H1 (cell line): ENCODE data around the gene IQCK. TPM values are rescaled to one million over a fixed set of nuclear protein-coding genes. Genes with fewer than 3 reads are reported as not detected.

ENCODE experiments used
- CTCF ChIA-PET: fragments of 300-600 bp; sonication (Branson Sonifier 250); formaldehyde crosslinking; loops from one replicate; lab custom pipeline; 2021; ENCODE audit not compliant: partially characterized antibody; lab: Charles Lee
- POLR2A ChIA-PET: fragments of 300-600 bp; sonication (Branson Sonifier 250); formaldehyde crosslinking; loops from one replicate; lab custom pipeline; 2021; ENCODE audit warnings: inconsistent platforms; ENCODE audit not compliant: partially characterized antibody; lab: Charles Lee
- DNase-seq, 2 experiments: peaks; one replicate each; pipeline versions ENCODE4 v3.0.0 to v3.0.0-alpha.2; 2010 to 2022; ENCODE audit warnings: low spot score in 2 of 2, low read depth in 1 of 2, mixed read lengths in 1 of 2
- FAIRE-seq: peaks from 2 replicates; lab custom pipeline; 2011; peaks lifted over from hg19 to GRCh38; lab: Jason Lieb, UNC
- H2AFZ ChIP-seq: 2 replicates; pipeline ENCODE4 v1.8.1; 2012; ENCODE audit warnings: low read length, inconsistent platforms
- H2AK5ac ChIP-seq: 2 replicates; pipeline ENCODE4 v1.6.1; 2013; ENCODE audit warnings: low read depth, low read length
- H2BK120ac ChIP-seq: replicated peaks from 2 replicates; pipeline ENCODE3; 2013; ENCODE audit warnings: low read depth, low read length, inconsistent platforms
- H2BK12ac ChIP-seq: 2 replicates; pipeline ENCODE4 v1.6.1; 2013; ENCODE audit warnings: low read depth, low read length
- H2BK15ac ChIP-seq: 2 replicates; pipeline ENCODE4 v1.6.1; 2013; ENCODE audit warnings: low read length
- H2BK20ac ChIP-seq: 2 replicates; pipeline ENCODE4 v1.6.1; 2013; ENCODE audit warnings: low read length
- H2BK5ac ChIP-seq: 2 replicates; pipeline ENCODE4 v1.6.1; 2013; ENCODE audit warnings: low read depth, low read length
- H3K14ac ChIP-seq: 2 replicates; pipeline ENCODE4 v1.6.1; 2013; ENCODE audit warnings: inconsistent platforms; ENCODE audit not compliant: insufficient read length
- H3K18ac ChIP-seq: 2 replicates; pipeline ENCODE4 v1.6.1; 2013; ENCODE audit warnings: low read length; ENCODE audit errors: extremely low read depth
- H3K23ac ChIP-seq: 2 replicates; pipeline ENCODE4 v1.6.1; 2013; ENCODE audit warnings: inconsistent platforms; ENCODE audit not compliant: insufficient read length
- H3K23me2 ChIP-seq: 2 replicates; pipeline ENCODE4 v1.6.1; 2013; ENCODE audit warnings: low read depth, low read length
- H3K27ac ChIP-seq: 2 replicates; pipeline ENCODE4 v1.6.1; 2011; ENCODE audit warnings: low read depth, low read length, inconsistent platforms
- H3K27me3 ChIP-seq, 4 experiments: replicated peaks in 1 of 4; 1 replicate in 1 of 4; 2 replicates in 3 of 4; pipeline versions ENCODE4 v1.6.1 to v1.8.1; 2011 to 2013; ENCODE audit warnings: low read length in 3 of 4, mild to moderate bottlenecking in 3 of 4, inconsistent platforms in 2 of 4, mixed read lengths in 2 of 4, moderate library complexity in 1 of 4; ENCODE audit not compliant: control insufficient read depth in 3 of 4, insufficient read depth in 3 of 4; ENCODE audit errors: extremely low read depth in 1 of 4
- H3K36me3 ChIP-seq, 4 experiments: 2 replicates each; pipeline versions ENCODE4 v1.6.1 to v1.8.1; 2011 to 2013; ENCODE audit warnings: mild to moderate bottlenecking in 4 of 4, low read length in 3 of 4, moderate library complexity in 2 of 4, control low read depth in 1 of 4, inconsistent platforms in 1 of 4; ENCODE audit not compliant: insufficient read depth in 4 of 4, control insufficient read depth in 2 of 4
- H3K4ac ChIP-seq: replicated peaks from 2 replicates; pipeline ENCODE3; 2013; ENCODE audit warnings: low read length, low read depth, mixed read lengths, inconsistent platforms; ENCODE audit not compliant: insufficient read length
- H3K4me1 ChIP-seq, 4 experiments: replicated peaks in 1 of 4; 1 replicate in 1 of 4; 2 replicates in 3 of 4; pipeline versions ENCODE4 v1.6.1 to v1.8.1; 2011 to 2013; ENCODE audit warnings: low read length in 3 of 4, inconsistent platforms in 2 of 4, mixed read lengths in 1 of 4; ENCODE audit not compliant: insufficient read depth in 4 of 4, control insufficient read depth in 3 of 4
- H3K4me2 ChIP-seq, 2 experiments: 2 replicates each; pipeline versions ENCODE4 v1.6.1 to v1.8.1; 2011 to 2013; ENCODE audit warnings: low read depth in 2 of 2, low read length in 2 of 2, control low read depth in 1 of 2, inconsistent platforms in 1 of 2, mild to moderate bottlenecking in 1 of 2; ENCODE audit not compliant: insufficient read depth in 1 of 2
- H3K4me3 ChIP-seq, 4 experiments: fragments of 200-600, 300-600 bp in 1 of 4; sonication (generic), shearing (Covaris generic), sonication (Bioruptor Twin) in 1 of 4; 2 replicates each; pipeline versions ENCODE4 v1.5.1 to v1.8.1; 2011 to 2016; ENCODE audit warnings: low read length in 4 of 4, low read depth in 3 of 4, control low read depth in 2 of 4, inconsistent platforms in 2 of 4, mild to moderate bottlenecking in 2 of 4, mixed read lengths in 1 of 4, moderate library complexity in 1 of 4; ENCODE audit not compliant: insufficient read depth in 2 of 4; ENCODE audit errors: extremely low read depth in 1 of 4
- H3K56ac ChIP-seq: replicated peaks from 2 replicates; pipeline ENCODE3; 2013; ENCODE audit warnings: low read depth, mild to moderate bottlenecking, mixed read lengths, low read length, inconsistent platforms; ENCODE audit not compliant: insufficient read length
- H3K79me1 ChIP-seq: 2 replicates; pipeline ENCODE4 v1.6.1; 2013; ENCODE audit warnings: low read depth, low read length, control low read depth
- H3K79me2 ChIP-seq, 2 experiments: 2 replicates each; pipeline versions ENCODE4 v1.6.1 to v1.8.1; 2012 to 2013; ENCODE audit warnings: low read length in 2 of 2, mild to moderate bottlenecking in 2 of 2, inconsistent platforms in 1 of 2; ENCODE audit not compliant: insufficient read depth in 2 of 2, control insufficient read depth in 1 of 2
- H3K9ac ChIP-seq, 4 experiments: replicated peaks in 1 of 4; 1 replicate in 1 of 4; 2 replicates in 3 of 4; pipeline versions ENCODE4 v1.6.1 to v1.8.1; 2011 to 2013; ENCODE audit warnings: low read depth in 3 of 4, low read length in 3 of 4, control low read depth in 2 of 4, mild to moderate bottlenecking in 2 of 4, moderate library complexity in 2 of 4, inconsistent platforms in 1 of 4; ENCODE audit errors: extremely low read depth in 1 of 4
- H3K9me3 ChIP-seq, 2 experiments: 2 replicates each; pipeline versions ENCODE4 v1.6.1 to v1.8.1; 2012 to 2013; ENCODE audit warnings: mild to moderate bottlenecking in 2 of 2, moderate library complexity in 2 of 2, control low read depth in 1 of 2, inconsistent platforms in 1 of 2, low read depth in 1 of 2, low read length in 1 of 2, mixed read lengths in 1 of 2; ENCODE audit not compliant: insufficient read depth in 2 of 2
- H4K20me1 ChIP-seq, 2 experiments: replicated peaks in 1 of 2; 2 replicates each; pipeline versions ENCODE3 to v1.8.1; 2011 to 2013; ENCODE audit warnings: inconsistent platforms in 2 of 2, low read length in 2 of 2, mild to moderate bottlenecking in 1 of 2; ENCODE audit not compliant: insufficient read depth in 2 of 2, control insufficient read depth in 1 of 2
- H4K5ac ChIP-seq: 2 replicates; pipeline ENCODE4 v1.6.1; 2013; ENCODE audit warnings: low read length, low read depth, mixed read lengths, inconsistent platforms; ENCODE audit not compliant: insufficient read length
- H4K8ac ChIP-seq: 2 replicates; pipeline ENCODE4 v1.8.0; 2013; ENCODE audit warnings: mild to moderate bottlenecking, moderate library complexity, low read length, inconsistent platforms; ENCODE audit not compliant: insufficient read depth; ENCODE audit errors: extremely low read depth
- H4K91ac ChIP-seq: replicated peaks from 2 replicates; pipeline ENCODE3; 2013; ENCODE audit warnings: low read length, mixed read lengths, inconsistent platforms; ENCODE audit not compliant: insufficient read length
- CTBP2 ChIP-seq: IDR thresholded peaks from 2 replicates; pipeline ENCODE4 v1.7.0; 2011; ENCODE audit warnings: borderline replicate concordance, mild to moderate bottlenecking, moderate library complexity, mixed read lengths, low read length; ENCODE audit not compliant: insufficient read depth, insufficient read length
- WGBS, 2 experiments: shearing (Covaris generic) in 1 of 2; methylation state at CpG; one replicate each; pipeline versions ENCODE4 v1.1.6 to v1.1.7; 2013 to 2015; ENCODE audit warnings: low lambda C conversion rate in 2 of 2, mixed read lengths in 2 of 2, inconsistent platforms in 1 of 2, low coverage in 1 of 2, missing lambda C conversion rate in 1 of 2; ENCODE audit not compliant: insufficient replicate concordance in 2 of 2, insufficient coverage in 1 of 2, insufficient read length in 1 of 2; ENCODE audit errors: extremely low coverage in 1 of 2, missing lambda C conversion rate in 1 of 2; 5-methylcytosine and 5-hydroxymethylcytosine counted together
- polyA plus RNA-seq, 7 experiments: library from polyadenylated mRNA; depleted of rRNA in 3 of 7; stranded (reverse) in 5 of 7; unstranded in 2 of 7; fragments of >200 nt in 5 of 7; fragments of 200-250 nt in 2 of 7; gene quantifications; 1 replicate in 5 of 7; 2 replicates in 1 of 7; 4 replicates in 1 of 7; pipeline versions ENCODE4 v1.2.1 to v1.2.3, GENCODE V29; 2011 to 2013; ENCODE audit warnings: missing spikeins in 2 of 7, mixed read lengths in 2 of 7
- total RNA-seq: library from RNA; stranded (reverse); fragmentation: NEBNext Ultra II Directional; extraction: Animal tissue kit (Norgen Biotek cat#: 25700); gene quantifications from 2 replicates; pipeline ENCODE4 v1.2.1, GENCODE V29; 2021

Gene IQCK
- total and polyA plus RNA-seq, 2 of the 8 experiments (the other 6 are each of a cell fraction or from before 2014, with no cell fraction given): 6.2 to 9.3 TPM

DNA sequence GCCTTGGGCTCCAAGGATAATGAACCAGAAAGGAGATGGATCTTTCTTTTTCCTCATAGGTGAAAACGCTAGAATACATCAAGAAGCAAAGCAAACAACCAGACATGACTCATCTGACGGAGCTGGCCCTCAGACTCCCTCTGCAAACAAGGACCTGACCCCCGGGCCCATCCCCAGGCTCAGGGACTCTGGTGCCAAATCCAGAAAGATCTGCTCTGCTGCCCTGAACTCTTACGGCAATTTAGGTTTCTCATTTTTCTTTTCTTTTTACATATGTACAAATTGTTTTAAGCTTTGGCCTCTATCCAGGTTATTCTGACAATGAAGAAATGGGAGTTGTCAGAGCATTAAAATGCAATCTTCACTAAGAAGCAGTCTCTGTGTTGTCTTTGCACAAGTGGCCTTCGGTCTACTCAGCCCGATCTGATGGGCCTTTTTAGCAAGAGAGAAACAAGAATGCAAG, 17.7 kb upstream of the IQCK start:
- Histone ChIP-seq H3K4me3 (no peak overlapping the region), H2BK15ac (no peak overlapping the region), H3K23ac (no peak overlapping the region), H2AK5ac (no peak overlapping the region), H3K4ac (no peak overlapping the region), H3K56ac (no peak overlapping the region), H3K14ac (no peak overlapping the region), H4K5ac (no peak overlapping the region), H3K36me3 (peaks cover 26 to 76% (median 49%) of the 10 kb centered on the region in 4 experiments), H3K4me2 (no peak overlapping the region), H3K4me1 (no peaks in the 10 kb centered on the region), H3K27me3 (no peaks in the 10 kb centered on the region), H4K8ac (no peak overlapping the region), H3K79me2 (peaks cover 0 to 22% of the 10 kb centered on the region in 2 experiments; a peak in 2 of 4 replicates), H4K91ac (no peak overlapping the region), H2AFZ (no peak overlapping the region), H2BK20ac (no peak overlapping the region), H3K27ac (no peak overlapping the region), H3K9me3 (peaks cover 6 to 17% of the 10 kb centered on the region in 2 experiments), H3K23me2 (no peaks in the 10 kb centered on the region), H4K20me1 (peaks cover 10 to 12% of the 10 kb centered on the region in 2 experiments), H3K9ac (no peak overlapping the region), H3K18ac (no peak overlapping the region), H2BK120ac (no peak overlapping the region), H2BK5ac (no peak overlapping the region), H2BK12ac (no peak overlapping the region), H3K79me1 (peaks cover 6% of the 10 kb centered on the region; the same call in 1 of the 2 replicates)
- FAIRE-seq (no peak), DNase-seq (no peak)
- ChIA-PET CTCF (interaction anchor here (1.2 to 1.7 kb wide), 4 partner anchors 19 to 208 kb away, joined by 3 to 4 read pairs (median 4); no protein-coding TSS in a partner anchor), POLR2A (interaction anchor here (0.6 to 5.2 kb wide), 13 partner anchors 9 to 729 kb away, joined by 3 to 23 read pairs (median 3); partner anchors contain the start of genes IQCK and KNOP1)
- no peak for TF ChIP-seq CTBP2
- 94% methylated on average over 6 of the region's 6 CpGs; no CpG with 5 or more reads in 1 of the 2 experiments for WGBS, 2 experiments
